CD4-positive, alpha-beta T cell (primary cell): ENCODE measurements around the gene ATXN7L3. TPM values are rescaled to one million over a fixed set of nuclear protein-coding genes. Genes with fewer than 3 reads are reported as not detected.
"Not testable (repeated sequence)": the region's sequence is repeated elsewhere in the genome, so short reads cannot be mapped to it uniquely, and the experiment has no call there.

Experiments
- ATAC-seq: fragments of 200-7000 bp; cut with Tn5 transposase; one replicate; pipeline ENCODE4 v1.10.0; 2022; ENCODE audit warnings: mild to moderate bottlenecking; ENCODE audit not compliant: poor library complexity
- CTCF ChIA-PET: fragments of 350-600 bp; sonication (Branson Sonifier 250); formaldehyde crosslinking; loops from one replicate; lab custom pipeline; 2021; ENCODE audit warnings: antibody characterized with exemption, inconsistent platforms; lab: Charles Lee
- POLR2A ChIA-PET: fragments of 350-600 bp; sonication (Branson Sonifier 250); formaldehyde crosslinking; loops from one replicate; lab custom pipeline; 2021; ENCODE audit warnings: antibody characterized with exemption, inconsistent platforms; lab: Charles Lee
- DNase-seq, 14 experiments: peaks; one replicate each; pipeline ENCODE4 v3.0.0-alpha.2; 2013 to 2020; ENCODE audit warnings: mixed read lengths in 2 of 14
- H3K27ac ChIP-seq, 2 donors: one replicate each; pipeline versions ENCODE4 v1.5.1 to v1.7.0; 2013; ENCODE audit warnings: low read length in 2 of 2, low read depth in 1 of 2, mild to moderate bottlenecking in 1 of 2
- H3K27me3 ChIP-seq, 2 experiments: 1 replicate in 1 of 2; 2 replicates in 1 of 2; pipeline versions ENCODE4 v1.6.1 to v1.7.0; 2013; ENCODE audit warnings: low read length in 2 of 2, control low read depth in 1 of 2, mild to moderate bottlenecking in 1 of 2, moderate library complexity in 1 of 2; ENCODE audit not compliant: insufficient read depth in 2 of 2, control insufficient read depth in 1 of 2
- H3K36me3 ChIP-seq: one replicate; pipeline ENCODE4 v1.6.1; 2013; ENCODE audit warnings: low read length, control low read depth; ENCODE audit not compliant: insufficient read depth
- H3K4me1 ChIP-seq: one replicate; pipeline ENCODE4 v1.6.1; 2013; ENCODE audit warnings: low read length, control low read depth; ENCODE audit not compliant: insufficient read depth
- H3K4me3 ChIP-seq: one replicate; pipeline ENCODE4 v1.5.1; 2013; ENCODE audit warnings: mild to moderate bottlenecking, low read length, moderate library complexity
- H3K9me3 ChIP-seq, 2 experiments: 1 replicate in 1 of 2; 2 replicates in 1 of 2; pipeline versions ENCODE4 v1.6.1 to v1.7.0; 2013; ENCODE audit warnings: low read length in 2 of 2, mild to moderate bottlenecking in 2 of 2, control low read depth in 1 of 2, moderate library complexity in 1 of 2; ENCODE audit not compliant: control insufficient read depth in 1 of 2, insufficient read depth in 1 of 2
- H3K27ac Mint-ChIP-seq: one replicate; pipeline ENCODE4 v1.8.0; 2020; ENCODE audit warnings: mixed read lengths
- H3K27me3 Mint-ChIP-seq: one replicate; pipeline ENCODE4 v1.8.0; 2021; ENCODE audit warnings: mixed read lengths
- H3K36me3 Mint-ChIP-seq: one replicate; pipeline ENCODE4 v1.8.0; 2021; ENCODE audit warnings: low read depth, mixed read lengths
- H3K4me1 Mint-ChIP-seq: one replicate; pipeline ENCODE4 v1.8.0; 2021; ENCODE audit warnings: low read depth, mixed read lengths
- H3K4me3 Mint-ChIP-seq: one replicate; pipeline ENCODE4 v1.8.0; 2020; ENCODE audit warnings: mild to moderate bottlenecking, mixed read lengths
- H3K9me3 Mint-ChIP-seq: one replicate; pipeline ENCODE4 v1.8.0; 2020; ENCODE audit warnings: mixed read lengths
- CTCF ChIP-seq: fragments of 200-600 bp; IDR thresholded peaks from one replicate; pipeline ENCODE4 v1.8.0; 2022; ENCODE audit warnings: antibody characterized with exemption, mild to moderate bottlenecking
- intact Hi-C, 2 experiments: fragments of 100-400 bp; cut with DNase I in 1 of 2; cut with micrococcal nuclease in 1 of 2; formaldehyde crosslinking; loops; one replicate each; pipeline versions ENCODE4 v1.15.1 to v1.9.0; 2023 to 2025; cut with DNase I, micrococcal nuclease
- total RNA-seq, 174 experiments: library from RNA in 2 of 174; stranded (reverse) in 2 of 174; gene quantifications; one replicate each; pipeline ENCODE4 v1.2.3 and lab custom pipeline; 2021 to 2026

Gene ATXN7L3
- total RNA-seq, 2 experiments from 2014 or later: 85.2 to 99.2 TPM

- ChIA-PET CTCF (no interaction called here), POLR2A (interaction anchor here (0.7 to 4.1 kb wide), 2 partner anchors 26 to 880 kb away, joined by 3 to 34 read pairs; partner anchors contain the start of gene UBTF)
- no peaks in the 10 kb centered on the region for H3K27me3 ChIP-seq
- H3K9me3 Mint-ChIP-seq: no peaks in the 10 kb centered on the region
- H3K27me3 Mint-ChIP-seq: no peaks in the 10 kb centered on the region
- peak overlapping the region; percentile 33 for H3K27ac Mint-ChIP-seq
- DNase-seq: no peak
- TF ChIP-seq CTCF: no peak
- H3K4me1 ChIP-seq: peaks cover 38% of the 10 kb centered on the region
- no peaks in the 10 kb centered on the region for H3K9me3 ChIP-seq
- no peak for ATAC-seq
- peaks cover 57% of the 10 kb centered on the region for H3K4me1 Mint-ChIP-seq
- no peaks in the 10 kb centered on the region for H3K36me3 Mint-ChIP-seq
- H3K36me3 ChIP-seq: no peaks in the 10 kb centered on the region
- intact Hi-C loops: no loop called here
- H3K27ac ChIP-seq: no peak overlapping the region
- no peak overlapping the region for H3K4me3 Mint-ChIP-seq
- no peak overlapping the region for H3K4me3 ChIP-seq
Measured at GRCh38 chr17:44247440-44247841, 47.8 kb upstream of the ATXN7L3 start.

- POLR2A ChIA-PET: interaction anchor here (1.5 kb wide), 1 partner anchor 20 kb away, joined by 5 read pairs; no protein-coding TSS in a partner anchor
- H3K27me3 ChIP-seq: no peaks in the 10 kb centered on the region
- CTCF ChIA-PET: no interaction called here
Measured at GRCh38 chr17:44241106-44241624, 41.5 kb upstream of the ATXN7L3 start.

GRCh38 chr17:44237886-44238285 is 38.2 kb upstream of the ATXN7L3 start:
- H3K4me1 Mint-ChIP-seq, ATAC-seq, H3K27ac Mint-ChIP-seq, POLR2A ChIA-PET, H3K4me3 ChIP-seq, H3K9me3 ChIP-seq, H3K27ac ChIP-seq, DNase-seq, H3K27me3 Mint-ChIP-seq, H3K9me3 Mint-ChIP-seq, H3K36me3 Mint-ChIP-seq, intact Hi-C loops, H3K36me3 ChIP-seq, H3K4me3 Mint-ChIP-seq, H3K27me3 ChIP-seq, H3K4me1 ChIP-seq, CTCF ChIA-PET: not testable (repeated sequence)

More at GRCh38 chr17:44241106-44241624, 41.5 kb upstream of the ATXN7L3 start:
- ATAC-seq (no peak), DNase-seq (no peak)
- no peaks in the 10 kb centered on the region for H3K9me3 Mint-ChIP-seq
- TF ChIP-seq CTCF: no peak
- H3K4me1 Mint-ChIP-seq: peaks cover 14% of the 10 kb centered on the region
- no peak overlapping the region for H3K4me3 Mint-ChIP-seq
- H3K27me3 Mint-ChIP-seq: peaks cover 4% of the 10 kb centered on the region
- intact Hi-C loops: no loop called here
- H3K27ac ChIP-seq: no peak overlapping the region
- no peak overlapping the region for H3K4me3 ChIP-seq
- no peaks in the 10 kb centered on the region for H3K9me3 ChIP-seq
- H3K36me3 Mint-ChIP-seq: no peaks in the 10 kb centered on the region
- no peaks in the 10 kb centered on the region for H3K36me3 ChIP-seq
- peaks cover 8% of the 10 kb centered on the region for H3K4me1 ChIP-seq
- H3K27ac Mint-ChIP-seq: no peak overlapping the region

- DNase-seq (no peak), ATAC-seq (no peak)
- no peak overlapping the region for H3K4me3 ChIP-seq
- intact Hi-C loops: no loop called here
- Mint-ChIP-seq H3K27me3 (peaks cover 8% of the 10 kb centered on the region), H3K9me3 (no peaks in the 10 kb centered on the region), H3K4me1 (peaks cover 5% of the 10 kb centered on the region), H3K27ac (no peak overlapping the region), H3K4me3 (no peak overlapping the region), H3K36me3 (no peaks in the 10 kb centered on the region)
- H3K27ac ChIP-seq: no peak overlapping the region
- no peak for TF ChIP-seq CTCF
- H3K27me3 ChIP-seq: no peaks in the 10 kb centered on the region
- ChIA-PET POLR2A (no interaction called here), CTCF (no interaction called here)
- H3K4me1 ChIP-seq: peaks cover 7% of the 10 kb centered on the region
- no peaks in the 10 kb centered on the region for H3K9me3 ChIP-seq
- no peaks in the 10 kb centered on the region for H3K36me3 ChIP-seq
Measured at GRCh38 chr17:44236444-44236991, 36.8 kb upstream of the ATXN7L3 start.
